Naive thymus-derived CD4-positive, alpha-beta T cell (primary cell): ENCODE results near the gene DACH1. TPM values are rescaled to one million over a fixed set of nuclear protein-coding genes. Genes with fewer than 3 reads are reported as not detected.
"Not testable (repeated sequence)": the region's sequence is repeated elsewhere in the genome, so short reads cannot be mapped to it uniquely, and the experiment has no call there.

Source experiments
- ATAC-seq: fragments of 150-1000 bp; cut with Tn5 transposase; 2 replicates; pipeline ENCODE4 v1.10.0; 2021; ENCODE audit warnings: mild to moderate bottlenecking, moderate library complexity
- CTCF ChIA-PET: fragments of 350-600 bp; sonication (Branson Sonifier 250); formaldehyde crosslinking; loops from one replicate; lab custom pipeline; 2021; ENCODE audit warnings: antibody characterized with exemption; lab: Charles Lee
- POLR2A ChIA-PET: fragments of 350-600 bp; sonication (Branson Sonifier 250); formaldehyde crosslinking; loops from one replicate; lab custom pipeline; 2021; ENCODE audit warnings: antibody characterized with exemption, inconsistent platforms; lab: Charles Lee
- DNase-seq, 9 donors: peaks; one replicate each; pipeline versions ENCODE4 v3.0.0 to v3.0.0-alpha.2; 2020 to 2022; ENCODE audit warnings: mixed read lengths in 1 of 9
- H3K27ac ChIP-seq: one replicate; pipeline ENCODE4 v1.7.0; 2013; ENCODE audit warnings: mild to moderate bottlenecking, low read depth, low read length, moderate library complexity
- H3K27me3 ChIP-seq, 2 donors: one replicate each; pipeline ENCODE4 v1.7.0; 2013; ENCODE audit warnings: low read length in 2 of 2, mild to moderate bottlenecking in 2 of 2, moderate library complexity in 2 of 2; ENCODE audit not compliant: control insufficient read depth in 2 of 2, insufficient read depth in 2 of 2
- H3K36me3 ChIP-seq, 3 experiments: 1 replicate in 2 of 3; 2 replicates in 1 of 3; pipeline ENCODE4 v1.7.0; 2013; ENCODE audit warnings: low read length in 3 of 3, mild to moderate bottlenecking in 3 of 3, moderate library complexity in 1 of 3; ENCODE audit not compliant: insufficient read depth in 3 of 3, control insufficient read depth in 2 of 3
- H3K4me1 ChIP-seq, 2 donors: one replicate each; pipeline ENCODE4 v1.7.0; 2013; ENCODE audit warnings: low read length in 2 of 2, mild to moderate bottlenecking in 2 of 2, moderate library complexity in 1 of 2; ENCODE audit not compliant: control insufficient read depth in 2 of 2, insufficient read depth in 2 of 2
- H3K4me3 ChIP-seq: 2 replicates; pipeline ENCODE4 v1.7.0; 2013; ENCODE audit warnings: mild to moderate bottlenecking, low read length
- H3K9me3 ChIP-seq, 3 experiments: 1 replicate in 2 of 3; 2 replicates in 1 of 3; pipeline ENCODE4 v1.7.0; 2013; ENCODE audit warnings: low read length in 3 of 3; ENCODE audit not compliant: control insufficient read depth in 2 of 3
- H3K27ac Mint-ChIP-seq, 9 donors: one replicate each; pipeline ENCODE4 v1.8.0; 2020 to 2022; ENCODE audit warnings: mixed read lengths in 9 of 9, mild to moderate bottlenecking in 8 of 9, moderate library complexity in 5 of 9, inconsistent platforms in 2 of 9
- H3K27me3 Mint-ChIP-seq, 5 donors: one replicate each; pipeline ENCODE4 v1.8.0; 2021 to 2022; ENCODE audit warnings: mixed read lengths in 5 of 5, mild to moderate bottlenecking in 1 of 5
- H3K36me3 Mint-ChIP-seq, 5 donors: one replicate each; pipeline ENCODE4 v1.8.0; 2020 to 2022; ENCODE audit warnings: mixed read lengths in 5 of 5, mild to moderate bottlenecking in 3 of 5, inconsistent platforms in 1 of 5
- H3K4me1 Mint-ChIP-seq, 7 donors: one replicate each; pipeline ENCODE4 v1.8.0; 2020 to 2022; ENCODE audit warnings: mixed read lengths in 7 of 7, mild to moderate bottlenecking in 3 of 7, inconsistent platforms in 1 of 7
- H3K4me3 Mint-ChIP-seq, 10 donors: one replicate each; pipeline ENCODE4 v1.8.0; 2020 to 2022; ENCODE audit warnings: mild to moderate bottlenecking in 10 of 10, mixed read lengths in 10 of 10, moderate library complexity in 6 of 10, inconsistent platforms in 2 of 10
- H3K9me3 Mint-ChIP-seq, 11 donors: one replicate each; pipeline ENCODE4 v1.8.0; 2020 to 2022; ENCODE audit warnings: mixed read lengths in 11 of 11, mild to moderate bottlenecking in 4 of 11, inconsistent platforms in 1 of 11, moderate library complexity in 1 of 11
- intact Hi-C, 2 donors: fragments of 100-400 bp; cut with micrococcal nuclease; formaldehyde crosslinking; loops; one replicate each; pipeline ENCODE4 v1.15.1; 2023
- polyA plus RNA-seq, 2 donors: library from polyadenylated mRNA; unstranded; fragments of 300-500 nt; fragmentation: Illumina TruSeq; gene quantifications; one replicate each; pipeline ENCODE4 v1.2.3, GENCODE V29; 2021
- total RNA-seq, 6 experiments: library from RNA in 5 of 6; stranded (reverse) in 5 of 6; gene quantifications; 1 replicate in 5 of 6; 2 replicates in 1 of 6; pipeline ENCODE4 v1.2.3 and lab custom pipeline; 2021 to 2026

DACH1 gene
- total and polyA plus RNA-seq, 7 experiments from 2014 or later: 0.20 to 1.7 (median 0.57) TPM; not detected in 1

DNA sequence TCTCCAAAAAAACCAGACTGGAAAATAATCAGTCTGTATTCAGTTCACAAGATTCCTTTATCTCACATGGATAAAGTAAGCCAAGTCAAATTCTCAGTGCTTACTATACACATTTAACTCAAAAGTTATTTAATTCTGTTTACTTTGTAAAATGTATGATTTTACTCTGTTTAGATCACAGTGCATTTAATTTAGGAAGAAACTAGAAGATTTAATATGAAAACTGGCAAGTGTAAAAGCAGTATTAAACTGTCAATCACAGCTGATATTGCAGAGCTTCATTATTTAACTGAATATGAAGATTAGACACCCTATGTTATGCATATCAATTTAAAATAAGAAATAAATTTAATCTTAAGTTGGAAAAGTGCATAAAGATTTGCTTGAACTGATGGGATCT, 78.0 kb downstream of the DACH1 start:
- H3K4me3 ChIP-seq: no peak overlapping the region
- Mint-ChIP-seq H3K27me3 (no peaks in the 10 kb centered on the region), H3K9me3 (peaks cover 0 to 5% (median 0%) of the 10 kb centered on the region in 11 donors), H3K4me3 (no peak overlapping the region), H3K27ac (no peak overlapping the region), H3K36me3 (no peaks in the 10 kb centered on the region), H3K4me1 (no peaks in the 10 kb centered on the region)
- H3K9me3 ChIP-seq: no peaks in the 10 kb centered on the region
- H3K36me3 ChIP-seq: no peaks in the 10 kb centered on the region
- no peaks in the 10 kb centered on the region for H3K4me1 ChIP-seq
- intact Hi-C loops: no loop called here
- ChIA-PET CTCF (no interaction called here), POLR2A (no interaction called here)
- DNase-seq (no peak), ATAC-seq (no peak)
- H3K27me3 ChIP-seq: no peaks in the 10 kb centered on the region
- H3K27ac ChIP-seq: no peak overlapping the region

DNA sequence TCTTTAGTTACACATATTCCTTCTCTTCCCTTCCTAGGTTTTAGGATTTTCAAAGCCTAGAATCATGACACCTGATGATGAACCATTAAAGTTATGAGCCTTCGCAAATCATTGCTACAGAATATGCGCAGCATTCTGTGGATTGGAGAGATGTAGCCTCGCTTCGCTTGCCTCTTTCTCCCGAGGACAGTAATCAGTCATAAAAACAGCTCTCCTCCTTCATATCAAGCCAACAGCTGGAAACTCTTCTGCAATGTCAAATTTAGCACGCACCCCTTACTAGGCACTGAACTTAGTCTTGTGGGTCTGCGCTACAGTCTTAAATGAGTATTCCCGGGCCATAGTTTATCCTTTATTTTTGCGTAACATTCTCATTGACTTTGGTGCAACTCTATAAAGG, 79.6 kb downstream of the DACH1 start:
- CTCF ChIA-PET: no interaction called here
- Mint-ChIP-seq H3K27ac (no peak overlapping the region), H3K4me1 (no peaks in the 10 kb centered on the region), H3K4me3 (no peak overlapping the region), H3K36me3 (no peaks in the 10 kb centered on the region), H3K9me3 (peaks cover 0 to 5% (median 0%) of the 10 kb centered on the region in 11 donors), H3K27me3 (no peaks in the 10 kb centered on the region)
- no peaks in the 10 kb centered on the region for H3K4me1 ChIP-seq
- no peaks in the 10 kb centered on the region for H3K36me3 ChIP-seq
- intact Hi-C loops: no loop called here
- POLR2A ChIA-PET: no interaction called here
- DNase-seq (no peak), ATAC-seq (no peak)
- no peaks in the 10 kb centered on the region for H3K27me3 ChIP-seq
- H3K27ac ChIP-seq: no peak overlapping the region
- no peaks in the 10 kb centered on the region for H3K9me3 ChIP-seq
- H3K4me3 ChIP-seq: no peak overlapping the region

DNA sequence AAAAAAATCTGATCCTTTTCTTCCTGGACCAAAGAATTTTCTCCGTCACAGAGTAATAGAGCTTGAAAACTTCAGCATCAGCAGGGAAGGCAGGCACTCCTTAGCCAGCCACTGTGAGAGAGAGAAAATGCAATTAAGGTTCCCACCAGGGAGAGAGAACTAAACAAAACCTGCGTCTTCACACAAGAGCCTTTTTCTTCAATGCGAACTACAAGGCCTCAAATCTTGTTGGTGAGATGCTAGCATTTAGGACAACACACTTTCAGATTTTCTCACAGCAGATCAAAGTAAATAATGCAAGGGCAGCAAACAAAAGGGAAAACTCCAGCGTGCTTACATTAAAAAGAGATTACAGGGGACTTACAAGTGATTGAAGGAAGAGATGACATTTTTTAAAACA, 80.1 kb downstream of the DACH1 start:
- Mint-ChIP-seq H3K36me3 (no peaks in the 10 kb centered on the region), H3K4me3 (no peak overlapping the region), H3K4me1 (no peaks in the 10 kb centered on the region), H3K27me3 (no peaks in the 10 kb centered on the region), H3K27ac (no peak overlapping the region), H3K9me3 (peaks cover 0 to 2% (median 0%) of the 10 kb centered on the region in 11 donors)
- H3K4me1 ChIP-seq: no peaks in the 10 kb centered on the region
- DNase-seq (no peak), ATAC-seq (no peak)
- H3K27me3 ChIP-seq: no peaks in the 10 kb centered on the region
- CTCF ChIA-PET: no interaction called here
- H3K4me3 ChIP-seq: no peak overlapping the region
- intact Hi-C loops: no loop called here
- no peak overlapping the region for H3K27ac ChIP-seq
- H3K36me3 ChIP-seq: no peaks in the 10 kb centered on the region
- POLR2A ChIA-PET: no interaction called here
- no peaks in the 10 kb centered on the region for H3K9me3 ChIP-seq

DNA sequence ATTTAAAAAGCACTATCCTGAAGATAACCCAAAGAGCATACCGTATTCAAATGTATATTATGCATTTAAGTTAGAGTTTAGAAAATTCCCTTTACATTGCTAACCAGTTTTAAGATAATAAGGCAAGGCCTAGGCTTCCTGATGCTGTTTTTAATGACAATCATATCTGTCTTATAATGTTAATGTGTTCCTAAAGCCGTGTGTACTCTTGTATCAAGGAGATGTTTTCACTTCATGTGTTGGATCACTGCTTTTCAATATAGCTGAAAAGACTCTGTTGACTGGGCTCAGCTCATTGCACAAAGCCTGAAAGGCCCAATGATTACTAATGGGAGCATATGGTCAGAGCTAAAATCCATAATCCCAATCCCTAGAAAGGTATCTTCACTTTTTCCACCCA, 81.6 kb downstream of the DACH1 start:
- Mint-ChIP-seq H3K4me3 (no peak overlapping the region), H3K4me1 (no peaks in the 10 kb centered on the region), H3K27me3 (no peaks in the 10 kb centered on the region), H3K27ac (no peak overlapping the region), H3K9me3 (no peaks in the 10 kb centered on the region), H3K36me3 (no peaks in the 10 kb centered on the region)
- Histone ChIP-seq H3K27ac (no peak overlapping the region), H3K4me1 (no peaks in the 10 kb centered on the region), H3K36me3 (no peaks in the 10 kb centered on the region), H3K27me3 (no peaks in the 10 kb centered on the region), H3K9me3 (no peaks in the 10 kb centered on the region), H3K4me3 (no peak overlapping the region)
- POLR2A ChIA-PET: no interaction called here
- intact Hi-C loops: no loop called here
- CTCF ChIA-PET: no interaction called here
- no peak for ATAC-seq
- DNase-seq: no peak

DNA sequence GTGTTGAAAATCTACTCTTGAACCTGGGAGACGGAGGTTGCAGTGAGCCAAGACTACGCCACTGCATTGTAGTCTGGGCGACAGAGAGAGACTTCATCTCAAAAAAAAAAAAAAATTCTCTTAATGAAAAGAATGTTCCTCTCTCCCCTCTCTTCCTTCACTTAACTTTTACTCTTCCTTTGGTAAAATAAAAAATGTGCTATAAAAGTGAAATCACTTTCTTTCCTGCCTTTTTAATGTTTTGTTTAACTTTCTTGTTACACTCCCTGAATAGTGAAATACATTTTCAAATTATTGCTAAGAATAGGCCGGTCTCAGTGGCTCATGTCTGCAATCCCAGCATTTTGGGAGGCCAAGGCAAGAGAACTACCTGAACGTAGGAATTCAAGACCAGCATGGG, 86.5 kb downstream of the DACH1 start:
- CTCF ChIA-PET: no interaction called here
- no peaks in the 10 kb centered on the region for H3K9me3 Mint-ChIP-seq
- no peaks in the 10 kb centered on the region for H3K4me1 Mint-ChIP-seq

DNA sequence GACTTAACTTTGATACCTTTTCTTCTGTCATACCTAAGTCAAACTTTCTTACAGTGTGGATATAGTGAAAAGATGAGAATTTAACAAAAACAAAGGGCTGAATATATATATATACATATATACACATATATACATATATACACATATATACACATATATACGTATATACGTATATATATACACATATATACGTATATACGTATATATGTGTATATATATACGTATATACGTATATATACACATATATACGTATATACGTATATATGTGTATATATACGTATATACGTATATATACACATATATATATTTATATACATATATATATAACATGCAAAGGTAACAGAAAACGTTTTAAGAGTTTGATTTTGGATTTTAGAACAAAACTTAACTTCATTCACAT, 88.0 kb downstream of the DACH1 start:
- H3K9me3 ChIP-seq, H3K36me3 ChIP-seq, H3K4me3 ChIP-seq, H3K4me1 ChIP-seq, H3K27me3 Mint-ChIP-seq, intact Hi-C loops, ATAC-seq, H3K27ac ChIP-seq, H3K4me3 Mint-ChIP-seq, H3K4me1 Mint-ChIP-seq, DNase-seq, H3K27me3 ChIP-seq, H3K27ac Mint-ChIP-seq, POLR2A ChIA-PET, H3K9me3 Mint-ChIP-seq, CTCF ChIA-PET, H3K36me3 Mint-ChIP-seq: not testable (repeated sequence)

More for the DNA sequence above, 86.5 kb downstream of the DACH1 start:
- H3K4me3 ChIP-seq: no peak overlapping the region
- H3K27ac ChIP-seq: no peak overlapping the region
- intact Hi-C loops: no loop called here
- POLR2A ChIA-PET: no interaction called here
- no peaks in the 10 kb centered on the region for H3K36me3 ChIP-seq
- ATAC-seq: no peak
- no peak for DNase-seq
- H3K27me3 ChIP-seq: no peaks in the 10 kb centered on the region
- no peaks in the 10 kb centered on the region for H3K4me1 ChIP-seq
- H3K9me3 ChIP-seq: no peaks in the 10 kb centered on the region
- H3K36me3 Mint-ChIP-seq: no peaks in the 10 kb centered on the region
- H3K27ac Mint-ChIP-seq: no peak overlapping the region
- H3K27me3 Mint-ChIP-seq: no peaks in the 10 kb centered on the region
- H3K4me3 Mint-ChIP-seq: no peak overlapping the region

DNA sequence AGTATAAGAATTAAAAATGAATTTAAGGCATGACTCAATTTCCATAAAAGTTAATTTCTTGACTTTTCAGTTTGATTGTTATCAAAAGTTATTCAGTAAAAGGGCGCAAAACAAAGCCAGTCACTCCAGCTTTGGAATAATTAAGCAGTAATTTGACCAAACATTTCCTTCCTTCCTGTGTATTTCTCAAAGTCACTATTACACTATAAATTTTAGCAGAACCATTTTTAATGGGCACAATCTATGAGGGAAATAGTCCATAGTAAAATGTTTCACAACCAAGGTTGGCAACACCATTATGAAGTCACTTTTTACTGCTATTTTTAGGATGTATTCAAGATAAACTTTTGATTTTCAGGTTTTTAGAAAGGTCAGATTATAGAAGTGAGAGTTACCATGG, 91.0 kb downstream of the DACH1 start:
- DNase-seq: no peak
- H3K36me3 Mint-ChIP-seq: no peaks in the 10 kb centered on the region
- H3K9me3 Mint-ChIP-seq: no peaks in the 10 kb centered on the region
- no peak for ATAC-seq
- no peak overlapping the region for H3K27ac Mint-ChIP-seq
- intact Hi-C loops: no loop called here
- no peak overlapping the region for H3K4me3 ChIP-seq
- no peaks in the 10 kb centered on the region for H3K9me3 ChIP-seq
- ChIA-PET POLR2A (no interaction called here), CTCF (no interaction called here)
- no peaks in the 10 kb centered on the region for H3K27me3 Mint-ChIP-seq
- no peaks in the 10 kb centered on the region for H3K4me1 Mint-ChIP-seq
- no peaks in the 10 kb centered on the region for H3K4me1 ChIP-seq
- no peak overlapping the region for H3K27ac ChIP-seq
- no peaks in the 10 kb centered on the region for H3K36me3 ChIP-seq
- no peak overlapping the region for H3K4me3 Mint-ChIP-seq
- no peaks in the 10 kb centered on the region for H3K27me3 ChIP-seq
